Psoas muscle (tissue), 8 donors: ENCODE measurements around the gene IGSF21. TPM values are rescaled to one million over a fixed set of nuclear protein-coding genes. Genes with fewer than 3 reads are reported as not detected.

Experiments used
- ATAC-seq, 4 donors: fragments of 200-7000 bp; cut with Tn5 transposase; one replicate each; pipeline ENCODE4 v1.9.1; 2020; ENCODE audit warnings: moderate library complexity in 3 of 4, mild to moderate bottlenecking in 2 of 4
- DNase-seq, 2 donors: peaks; one replicate each; pipeline ENCODE4 v3.0.0-alpha.2; 2020
- H3K27ac ChIP-seq: fragments of 200-600 bp; one replicate; pipeline ENCODE4 v1.8.0; 2022
- H3K27me3 ChIP-seq, 3 donors: fragments of 200-600 bp in 1 of 3; one replicate each; pipeline versions ENCODE4 v1.6.1 to v1.8.0; 2013 to 2022; ENCODE audit warnings: low read length in 2 of 3, mild to moderate bottlenecking in 2 of 3, moderate library complexity in 1 of 3; ENCODE audit not compliant: insufficient read depth in 3 of 3
- H3K36me3 ChIP-seq, 2 donors: fragments of 200-600 bp in 1 of 2; one replicate each; pipeline versions ENCODE4 v1.6.1 to v1.8.0; 2013 to 2022; ENCODE audit warnings: low read depth in 1 of 2, mild to moderate bottlenecking in 1 of 2, moderate library complexity in 1 of 2; ENCODE audit not compliant: insufficient read depth in 1 of 2
- H3K4me1 ChIP-seq: fragments of 200-600 bp; one replicate; pipeline ENCODE4 v1.8.0; 2022
- H3K4me3 ChIP-seq: fragments of 200-600 bp; one replicate; pipeline ENCODE4 v1.8.0; 2022; ENCODE audit warnings: mild to moderate bottlenecking
- H3K9me3 ChIP-seq: fragments of 200-600 bp; one replicate; pipeline ENCODE4 v1.8.0; 2022
- CTCF ChIP-seq: fragments of 200-600 bp; IDR thresholded peaks from one replicate; pipeline ENCODE4 v1.8.0; 2022; ENCODE audit warnings: antibody characterized with exemption
- WGBS, 3 donors: extraction: QIAGEN DNeasy Blood & Tissue Kit; methylation state at CpG; one replicate each; pipeline versions ENCODE4 v1.1.6 to v1.1.7; 2013; 5-methylcytosine and 5-hydroxymethylcytosine counted together
- intact Hi-C, 2 donors: fragments of 100-400 bp; cut with DNase I; formaldehyde crosslinking; loops; one replicate each; pipeline versions ENCODE4 v1.11.0 to v1.14.2; 2022
- polyA plus RNA-seq, 3 donors: library from polyadenylated mRNA; stranded (reverse); fragments of 200-250 nt; gene quantifications; one replicate each; pipeline ENCODE4 v1.2.3, GENCODE V29; 2013
- total RNA-seq, 4 donors: library from RNA; stranded (reverse); fragmentation: NEBNext Ultra II Directional in 2 of 4; extraction: Animal tissue kit (Norgen Biotek cat#: 25700) in 2 of 4; gene quantifications; one replicate each; pipeline versions ENCODE4 v1.2.1 to v1.2.4, GENCODE V29; 2021 to 2023
- donor health status: healthy with polysubstance abuse.
- donor health status: DM: no; HTN: no; CAD: no; lungs with moderate emphysema.
- donor health status: Bipolar disorder and iron deficiency.
- donor health status: healthy.
- donor health status: DM: yes; HTN: yes; CAD: no.
- donor health status: DM: no; HTN: no; CAD: no.
- donor health status: DM: no; HTN: no; CAD: no.
- donor health status: DM: yes; HTN: yes; CAD: no.

The IGSF21 gene
- total and polyA plus RNA-seq, 7 donors: 0.10 to 0.88 (median 0.42) TPM

- Histone ChIP-seq H3K27me3 (peaks cover 0 to 6% (median 2%) of the 10 kb centered on the region in 3 donors), H3K9me3 (no peaks in the 10 kb centered on the region), H3K4me3 (no peak overlapping the region), H3K4me1 (no peaks in the 10 kb centered on the region), H3K36me3 (no peaks in the 10 kb centered on the region), H3K27ac (no peak overlapping the region)
- DNase-seq (no peak), ATAC-seq (no peak)
- intact Hi-C loops: no loop called here
- 49 to 52% (median 51%) methylated on average over 5 of the region's 5 CpGs for WGBS, 3 donors
- TF ChIP-seq CTCF: no peak
Measured at GRCh38 chr1:18263547-18264120, 156.0 kb downstream of the IGSF21 start.

- WGBS, 3 donors: 58 to 70% (median 58%) methylated on average over 6 of the region's 6 CpGs
- H3K27ac ChIP-seq: no peak overlapping the region
- ATAC-seq (no peak), DNase-seq (no peak)
- H3K27me3 ChIP-seq: peaks cover 0 to 6% (median under 1%) of the 10 kb centered on the region in 3 donors
- H3K4me3 ChIP-seq: no peak overlapping the region
- H3K36me3 ChIP-seq: no peaks in the 10 kb centered on the region
- no peaks in the 10 kb centered on the region for H3K4me1 ChIP-seq
- H3K9me3 ChIP-seq: no peaks in the 10 kb centered on the region
- intact Hi-C loops: no loop called here
- no peak for TF ChIP-seq CTCF
Measured at GRCh38 chr1:18264450-18265039, 156.9 kb downstream of the IGSF21 start.

- H3K27me3 ChIP-seq: peaks cover 0 to 2% (median 0%) of the 10 kb centered on the region in 3 donors
- intact Hi-C loops: no loop called here
- no peak overlapping the region for H3K4me3 ChIP-seq
- ATAC-seq (no peak), DNase-seq (no peak)
- H3K9me3 ChIP-seq: no peaks in the 10 kb centered on the region
- no peaks in the 10 kb centered on the region for H3K36me3 ChIP-seq
- H3K27ac ChIP-seq: no peak overlapping the region
- H3K4me1 ChIP-seq: no peaks in the 10 kb centered on the region
- TF ChIP-seq CTCF: no peak
- 61 to 62% (median 62%) methylated on average over 9 of the region's 9 CpGs for WGBS, 3 donors
Measured at GRCh38 chr1:18265641-18266040, 158.0 kb downstream of the IGSF21 start.

- no peak overlapping the region for H3K27ac ChIP-seq
- 74 to 75% (median 75%) methylated on average over 2 of the region's 2 CpGs for whole genome bisulfite sequencing, 3 donors
- TF ChIP-seq CTCF: no peak
- H3K36me3 ChIP-seq: no peaks in the 10 kb centered on the region
- no peak for DNase-seq
- H3K4me1 ChIP-seq: no peaks in the 10 kb centered on the region
- intact Hi-C loops: no loop called here
- no peak for ATAC-seq
- no peaks in the 10 kb centered on the region for H3K9me3 ChIP-seq
- peaks cover 0 to 2% (median under 1%) of the 10 kb centered on the region in 3 donors for H3K27me3 ChIP-seq
- no peak overlapping the region for H3K4me3 ChIP-seq
Measured at GRCh38 chr1:18266391-18266790, 158.8 kb downstream of the IGSF21 start.

- DNase-seq (no peak), ATAC-seq (no peak)
- 91 to 100% (median 92%) methylated on average over 2 of the region's 2 CpGs for WGBS, 3 donors
- Histone ChIP-seq H3K27ac (no peak overlapping the region), H3K36me3 (no peaks in the 10 kb centered on the region), H3K9me3 (no peaks in the 10 kb centered on the region), H3K4me3 (no peak overlapping the region), H3K4me1 (no peaks in the 10 kb centered on the region), H3K27me3 (peaks cover 0 to 6% (median 3%) of the 10 kb centered on the region in 3 donors)
- no peak for TF ChIP-seq CTCF
- intact Hi-C loops: no loop called here
Measured at GRCh38 chr1:18271336-18271735, 163.7 kb downstream of the IGSF21 start.
